NCI-H345 treated with DMSO at 0.1 percent for 48 hours (cell line): ENCODE measurements around the gene MINDY1.

Experiments
- DNase-seq: peaks from one replicate; lab custom pipeline; 2025; ENCODE audit not compliant: unreplicated experiment; lab: John Stamatoyannopoulos, UW

Gene MINDY1

DNA sequence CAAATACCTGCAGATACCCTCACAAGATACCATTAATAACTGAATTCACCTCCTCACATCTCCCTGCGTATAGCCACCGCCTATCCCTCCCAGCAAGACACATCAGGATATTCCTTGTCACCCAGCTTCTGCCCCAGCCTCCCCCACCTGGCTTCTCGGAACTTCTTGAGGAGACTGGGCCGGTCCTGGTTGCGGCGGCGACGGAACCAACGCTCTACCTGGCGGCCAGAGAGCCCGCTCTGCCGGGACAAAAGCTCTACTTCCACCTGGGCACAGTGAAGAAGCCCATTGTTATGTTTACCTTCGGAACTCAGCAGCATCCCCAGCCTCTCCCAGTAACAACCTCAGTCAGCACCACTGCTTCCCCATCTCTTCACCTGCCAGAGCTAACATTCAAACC is 38.8 kb downstream of the MINDY1 start:
- no peak for DNase-seq

DNA sequence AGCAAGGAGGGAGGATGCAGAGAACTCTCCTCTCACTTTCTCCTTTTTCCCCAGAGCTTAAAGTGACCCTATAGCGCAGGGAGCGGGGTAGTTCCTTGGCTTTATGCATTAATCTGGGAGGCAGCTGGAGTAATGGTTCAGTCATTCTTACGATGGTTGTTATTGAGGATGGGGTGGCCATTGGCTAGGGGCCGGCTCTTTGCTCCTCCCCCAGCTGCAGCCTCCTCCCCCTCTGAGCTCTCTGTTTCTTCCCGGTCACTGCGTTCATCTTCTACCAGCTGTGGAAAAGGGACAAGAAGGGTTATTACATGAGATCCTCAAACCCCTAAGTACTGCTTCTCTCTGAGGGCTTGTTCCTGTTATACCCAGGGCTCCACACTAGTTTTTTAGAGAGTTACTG is 40.7 kb downstream of the MINDY1 start:
- no peak for DNase-seq

DNA sequence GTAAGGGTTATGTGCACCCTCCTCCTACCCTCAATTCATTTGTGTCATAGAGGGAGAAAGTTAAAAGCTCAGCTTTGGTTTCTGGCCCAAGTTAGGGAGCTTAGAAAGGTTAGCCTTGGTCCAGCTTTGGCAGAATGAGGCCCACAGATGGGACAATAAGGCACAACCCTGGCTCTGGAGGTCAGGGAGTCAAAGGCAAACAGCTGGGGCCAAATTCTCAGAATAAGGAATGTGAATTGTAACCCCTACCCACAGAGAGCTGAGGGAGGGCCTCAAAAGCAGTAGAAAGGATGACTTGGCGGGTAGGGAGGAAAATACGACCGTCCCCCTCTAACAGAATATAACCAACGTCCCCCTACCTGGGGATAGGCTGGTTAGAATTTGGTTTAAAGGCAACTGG is 41.1 kb downstream of the MINDY1 start:
- DNase-seq: no peak

DNA sequence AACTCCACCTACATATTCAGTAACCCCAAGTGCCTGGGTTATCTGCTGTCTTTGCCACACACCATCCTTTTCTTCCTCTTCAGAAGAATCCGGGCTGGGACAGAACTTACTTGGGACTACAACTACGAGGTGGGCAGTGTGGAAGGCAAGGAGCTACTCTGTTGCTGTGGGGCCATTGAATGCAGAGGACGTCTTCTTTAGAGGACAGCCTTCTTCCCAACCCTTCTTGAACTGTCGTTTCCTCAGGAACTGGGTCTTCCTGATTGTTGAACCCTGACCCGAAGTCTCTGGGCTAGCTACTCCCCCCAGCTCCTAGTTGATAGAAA is 42.6 kb downstream of the MINDY1 start:
- DNase-seq: no peak

DNA sequence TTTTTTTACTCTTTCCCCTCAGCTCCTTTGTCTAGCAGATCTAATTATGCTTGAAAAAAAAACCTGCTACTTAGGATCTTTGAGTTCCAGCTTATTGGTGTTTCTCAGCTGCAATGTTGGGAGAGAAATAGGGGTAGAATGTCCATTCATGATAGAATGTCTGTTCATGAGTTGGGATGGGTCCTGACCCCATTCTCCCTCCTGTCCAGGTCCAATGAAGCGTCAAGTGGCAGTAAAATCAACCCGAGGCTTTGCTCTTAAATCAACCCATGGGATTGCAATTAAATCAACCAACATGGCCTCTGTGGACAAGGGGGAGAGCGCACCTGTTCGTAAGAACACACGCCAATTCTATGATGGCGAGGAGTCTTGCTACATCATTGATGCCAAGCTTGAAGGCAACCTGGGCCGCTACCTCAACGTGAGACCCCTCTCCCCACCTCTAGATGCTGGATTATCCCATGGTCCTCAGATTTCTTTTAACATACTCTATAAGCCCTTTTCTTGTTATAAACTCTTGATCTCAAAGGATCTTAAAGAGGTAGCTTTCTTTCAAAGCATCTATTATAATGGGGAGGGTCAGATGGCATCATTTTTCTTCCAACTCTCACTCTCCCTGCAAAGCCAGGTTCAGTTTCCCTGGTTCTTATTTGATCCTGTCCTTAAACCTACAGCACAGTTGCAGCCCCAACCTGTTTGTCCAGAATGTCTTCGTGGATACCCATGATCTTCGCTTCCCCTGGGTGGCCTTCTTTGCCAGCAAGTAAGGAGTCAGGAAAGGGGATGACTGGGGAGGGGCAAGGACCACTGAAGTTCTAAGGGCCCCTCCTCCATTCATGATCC is 43.2 kb downstream of the MINDY1 start:
- no peak for DNase-seq

DNA sequence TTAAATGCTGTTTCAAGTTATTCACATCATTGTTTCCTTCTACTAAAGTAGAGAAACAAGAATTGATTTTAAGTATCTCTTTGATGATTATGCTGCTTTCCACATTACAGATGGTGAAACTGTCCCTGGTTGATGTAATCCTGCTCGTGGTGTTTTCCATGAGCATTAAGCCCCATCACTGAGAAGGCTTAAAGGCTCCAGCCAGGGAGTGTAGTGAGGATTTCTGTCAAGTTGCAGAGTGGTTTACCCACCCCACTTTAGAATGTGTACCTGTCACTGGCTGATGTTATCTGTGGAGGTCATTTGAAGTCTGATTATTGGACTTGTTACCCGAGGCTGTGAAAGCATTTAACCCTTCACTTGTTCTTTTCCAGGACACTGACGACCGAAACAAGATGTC is 44.9 kb downstream of the MINDY1 start:
- no peak for DNase-seq

DNA sequence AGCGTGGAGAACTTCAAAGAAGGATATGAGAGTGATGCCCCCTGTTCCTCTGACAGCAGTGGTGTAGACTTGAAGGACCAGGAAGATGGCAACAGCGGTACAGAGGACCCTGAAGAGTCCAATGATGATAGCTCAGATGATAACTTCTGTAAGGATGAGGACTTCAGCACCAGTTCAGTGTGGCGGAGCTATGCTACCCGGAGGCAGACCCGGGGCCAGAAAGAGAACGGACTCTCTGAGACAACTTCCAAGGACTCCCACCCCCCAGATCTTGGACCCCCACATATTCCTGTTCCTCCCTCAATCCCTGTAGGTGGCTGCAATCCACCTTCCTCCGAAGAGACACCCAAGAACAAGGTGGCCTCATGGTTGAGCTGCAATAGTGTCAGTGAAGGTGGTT is 46.1 kb downstream of the MINDY1 start:
- no peak for DNase-seq

DNA sequence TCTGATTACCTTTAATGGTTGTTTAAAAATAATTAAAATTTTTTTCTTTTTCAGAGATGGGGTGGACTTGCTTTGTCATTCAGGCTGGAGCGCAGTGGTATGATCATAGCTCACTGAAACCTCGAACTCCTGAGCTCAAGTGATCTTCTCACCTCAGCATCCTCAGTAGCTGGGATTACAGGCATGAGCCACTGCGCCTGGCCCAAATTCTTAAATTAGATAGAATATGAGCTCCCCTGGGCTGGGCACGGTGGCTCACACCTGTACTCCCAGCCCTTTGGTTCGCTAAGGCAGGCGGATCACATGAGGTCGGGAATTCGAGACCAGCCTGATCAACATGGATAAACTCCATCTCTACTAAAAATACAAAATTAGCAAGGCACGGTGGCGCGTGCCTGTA is 49.0 kb downstream of the MINDY1 start:
- no peak for DNase-seq

DNA sequence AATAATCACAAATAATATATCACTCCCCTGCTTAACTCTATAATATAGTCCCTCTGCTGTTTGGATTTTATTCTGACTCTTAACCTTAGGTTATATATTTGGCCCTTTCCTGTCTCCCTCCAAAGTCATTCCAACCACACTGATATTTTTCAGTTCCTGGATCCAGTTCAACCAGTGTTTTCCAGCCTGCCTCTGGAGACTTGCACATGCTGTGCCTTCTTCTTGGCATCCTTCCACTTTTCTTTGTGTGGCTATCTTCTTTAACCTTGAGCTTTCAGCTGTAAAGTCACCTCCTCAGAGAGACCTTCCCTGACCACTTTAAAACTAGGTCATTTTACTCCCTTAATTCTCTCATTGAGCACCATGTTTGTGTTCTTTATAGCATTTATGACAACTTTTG is 51.4 kb downstream of the MINDY1 start:
- no peak for DNase-seq

DNA sequence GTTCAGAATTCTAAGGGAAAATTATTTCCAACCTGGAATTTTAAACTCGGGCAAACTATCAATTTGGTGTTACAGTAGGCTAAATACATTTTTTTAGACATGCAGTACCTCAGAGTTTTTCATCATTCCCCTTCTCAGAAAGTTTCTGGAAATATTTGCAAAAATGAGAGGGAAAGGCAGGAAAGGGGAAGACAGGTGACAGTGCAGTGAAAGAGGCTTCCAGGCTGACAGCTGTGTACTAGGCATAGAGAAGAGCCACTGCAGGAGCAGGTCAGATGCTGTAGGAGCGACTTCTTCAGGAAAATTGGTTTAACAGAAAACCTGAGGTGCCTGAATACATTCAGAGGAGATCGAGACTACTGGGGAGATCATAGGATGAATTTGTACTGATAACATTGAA is 52.0 kb downstream of the MINDY1 start:
- DNase-seq: no peak
